HG03280 (cell line): ENCODE data around the gene SCARB1.
"Not testable (repeated sequence)": the region's sequence is repeated elsewhere in the genome, so short reads cannot be mapped to it uniquely, and the experiment has no call there.

Experiments used
- ATAC-seq: cut with Tn5 transposase; IDR thresholded peaks from one replicate; pipeline ENCODE4 v1.9.1; 2021; ENCODE audit warnings: mild to moderate bottlenecking, moderate library complexity; ENCODE audit not compliant: unreplicated experiment

The SCARB1 gene

GRCh38 chr12:124863416-124864325 is at the start of gene SCARB1:
TSS of gene SCARB1 (minus strand) at chr12:124863864. CDS start at chr12:124863720, 144 bp downstream.
- peak; percentile 75 for ATAC-seq

- not testable (repeated sequence) for ATAC-seq
Measured at GRCh38 chr12:124912529-124913287, 49.0 kb upstream of the SCARB1 start.

GRCh38 chr12:124911521-124911920 is 47.9 kb upstream of the SCARB1 start:
- not testable (repeated sequence) for ATAC-seq

- no peak for ATAC-seq
Measured at GRCh38 chr12:124910561-124911478, 47.2 kb upstream of the SCARB1 start.

- no peak for ATAC-seq
Measured at GRCh38 chr12:124909831-124910560, 46.3 kb upstream of the SCARB1 start.

GRCh38 chr12:124906606-124907261 is 43.1 kb upstream of the SCARB1 start:
- ATAC-seq = peak; percentile 54

- no peak for ATAC-seq
Measured at GRCh38 chr12:124904306-124905098, 40.8 kb upstream of the SCARB1 start.

GRCh38 chr12:124902916-124903315 is 39.3 kb upstream of the SCARB1 start:
- no peak for ATAC-seq

GRCh38 chr12:124901003-124901402 is 37.3 kb upstream of the SCARB1 start:
- no peak for ATAC-seq

- ATAC-seq = not testable (repeated sequence)
Measured at GRCh38 chr12:124900345-124900795, 36.7 kb upstream of the SCARB1 start.

GRCh38 chr12:124898923-124899294 is 35.2 kb upstream of the SCARB1 start:
- no peak for ATAC-seq

- ATAC-seq = peak; percentile 41
Measured at GRCh38 chr12:124898200-124898922, 34.7 kb upstream of the SCARB1 start.

- ATAC-seq = no peak
Measured at GRCh38 chr12:124896461-124896860, 32.8 kb upstream of the SCARB1 start.

GRCh38 chr12:124893792-124894516 is 30.3 kb upstream of the SCARB1 start:
- peak; percentile 56 for ATAC-seq

- ATAC-seq = no peak
Measured at GRCh38 chr12:124888260-124888659, 24.6 kb upstream of the SCARB1 start.

- ATAC-seq = not testable (repeated sequence)
Measured at GRCh38 chr12:124887766-124888165, 24.1 kb upstream of the SCARB1 start.
